K562 (cell line): ENCODE data around the gene LCA5L. TPM values are rescaled to one million over a fixed set of nuclear protein-coding genes. Genes with fewer than 3 reads are reported as not detected.

Source experiments
- CLOCK ChIP-seq: fragments of 250-450 bp; sonication (Bioruptor Pico); IDR thresholded peaks from 2 replicates; pipeline ENCODE4 v1.4.0; 2020; ENCODE audit warnings: mild to moderate bottlenecking, moderate library complexity, borderline replicate concordance
- CREB3L1 ChIP-seq: fragments of 450-650 bp; IDR thresholded peaks from 2 replicates; pipeline ENCODE4 v1.6.1; 2014; ENCODE audit warnings: low read depth, mild to moderate bottlenecking, moderate library complexity, borderline replicate concordance
- EGR1 ChIP-seq: fragments of 450-650 bp; conservative IDR thresholded peaks from 2 replicates; pipeline ENCODE4 v1.6.1; 2017; ENCODE audit warnings: mild to moderate bottlenecking
- HDAC3 ChIP-seq: fragments of 450-650 bp; IDR thresholded peaks from 2 replicates; pipeline ENCODE4 v1.6.1; 2018; ENCODE audit warnings: borderline replicate concordance, mild to moderate bottlenecking, moderate library complexity; ENCODE audit not compliant: partially characterized antibody
- RBM39 ChIP-seq: fragments of 200-400 bp; formaldehyde crosslinking; optimal IDR thresholded peaks from 2 replicates; pipeline ENCODE3; 2018; ENCODE audit warnings: low read depth, low read length
- SMARCB1 ChIP-seq: IDR thresholded peaks from 2 replicates; pipeline ENCODE4 v1.6.1; 2011; ENCODE audit warnings: improper control_type of control experiment, low read depth; ENCODE audit not compliant: insufficient read length
- SMARCE1 ChIP-seq: fragments of 450-650 bp; IDR thresholded peaks from 2 replicates; pipeline ENCODE4 v1.7.1; 2016; ENCODE audit warnings: mild to moderate bottlenecking
- ZBTB33 ChIP-seq: sonication (generic); formaldehyde crosslinking; IDR thresholded peaks from 2 replicates; pipeline ENCODE4 v1.8.1; 2023; ENCODE audit warnings: mild to moderate bottlenecking, missing genetic modification reagents
- ZC3H4 ChIP-seq: sonication (generic); formaldehyde crosslinking; IDR thresholded peaks from 2 replicates; pipeline ENCODE4 v1.9.0; 2021; ENCODE audit warnings: missing genetic modification reagents, borderline replicate concordance
- ZNF398 ChIP-seq: fragments of 250-450 bp; sonication (Bioruptor Pico); IDR thresholded peaks from 2 replicates; pipeline ENCODE4 v1.8.0; 2021; ENCODE audit warnings: moderate library complexity, mild to moderate bottlenecking, inconsistent platforms
- ZNF511 ChIP-seq: sonication (generic); formaldehyde crosslinking; IDR thresholded peaks from 2 replicates; pipeline ENCODE4 v1.8.0; 2022; ENCODE audit warnings: mild to moderate bottlenecking, missing genetic modification reagents
- ZNF592 ChIP-seq: fragments of 450-650 bp; IDR thresholded peaks from 2 replicates; pipeline ENCODE4 v1.6.1; 2017; ENCODE audit warnings: antibody characterized with exemption, mild to moderate bottlenecking
- polyA plus RNA-seq, 8 experiments: library from polyadenylated mRNA; depleted of rRNA in 4 of 8; stranded (reverse) in 5 of 8; unstranded in 3 of 8; fragments of >200 nt; fragmentation: Nextera tagmentation in 2 of 8; fragmentation: Illumina TruSeq in 1 of 8; extraction: Ambion mirVana in 2 of 8; extraction: Trizol in 1 of 8; gene quantifications; 2 replicates each; pipeline versions ENCODE4 v1.2.1 to v1.2.3, GENCODE V29; 2011 to 2014; ENCODE audit warnings: inconsistent platforms in 1 of 8, missing spikeins in 1 of 8
- total RNA-seq, 7 experiments: library from RNA; depleted of rRNA in 6 of 7; stranded (reverse); fragments of >200 nt in 6 of 7; fragmentation: Illumina TruSeq in 2 of 7; extraction: Trizol in 2 of 7; gene quantifications; 2 replicates each; pipeline versions ENCODE4 v1.2.1 to v1.2.3, GENCODE V29; 2011 to 2021; ENCODE audit warnings: low replicate concordance in 1 of 7

The LCA5L gene
- total and polyA plus RNA-seq, 9 of the 15 experiments (the other 6 are each of a cell fraction or from before 2014, with no cell fraction given), result 1.8 to 4.9 (median 3.8) TPM

GRCh38 chr21:39379986-39380891 lies 65.3 kb downstream of the LCA5L start (continued):
- TF ChIP-seq CLOCK (CRISPR knock-in tag) (no peak), CREB3L1 (peak; percentile 50; the same call in 1 of the 2 replicates), SMARCE1 (no peak), RBM39 (no peak), SMARCB1 (no peak), ZBTB33 (CRISPR knock-in tag) (no peak), ZNF511 (CRISPR knock-in tag) (no peak), ZNF592 (peak; percentile 73; the same call in 1 of the 2 replicates), ZNF398 (CRISPR knock-in tag) (no peak), ZC3H4 (CRISPR knock-in tag) (no peak; the same call in 1 of the 2 replicates), HDAC3 (no peak), EGR1 (no peak)
